ENCODE results near the gene GMDS.

Gene GMDS

GRCh38 chr6:2147766-2148448 lies 97.5 kb downstream of the GMDS start:
- no peak for TF ChIP-seq CTCF (IDR thresholded peaks at IDR 0.05; ENCODE audit: low read depth, low read length)
- H3K4me3 ChIP-seq (ENCODE audit: low read depth, low read length): no peak overlapping the region
- in situ Hi-C loops (cut with HindIII; ENCODE audit: low sequenced_read_pairs): no loop called here
- DNase-seq (ENCODE audit: low read depth, low spot score): peak; percentile 45

DNA sequence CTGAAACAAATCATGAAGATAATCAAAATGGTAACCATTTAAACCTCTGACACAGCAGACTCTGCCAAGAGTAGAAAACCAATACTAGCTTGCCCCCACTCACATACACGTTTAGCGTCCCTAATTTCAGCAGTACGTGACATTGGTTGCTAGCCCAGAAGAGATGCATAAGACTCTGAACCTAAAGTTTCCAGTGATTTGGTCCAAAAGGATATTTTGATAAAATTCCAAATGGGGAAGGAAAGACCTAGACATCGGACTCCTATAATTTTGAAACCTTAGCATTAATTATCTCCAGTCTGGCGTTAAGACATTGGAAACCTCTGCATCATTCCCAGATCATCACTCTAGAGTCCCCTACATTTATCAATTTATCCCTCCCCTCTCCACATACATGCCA lies 98.1 kb downstream of the GMDS start:
- H3K4me3 ChIP-seq (ENCODE audit: low read depth, low read length): no peak overlapping the region
- TF ChIP-seq CTCF (IDR thresholded peaks at IDR 0.05; ENCODE audit: low read depth, low read length): no peak
- in situ Hi-C loops (cut with HindIII; ENCODE audit: low sequenced_read_pairs): no loop called here

DNA sequence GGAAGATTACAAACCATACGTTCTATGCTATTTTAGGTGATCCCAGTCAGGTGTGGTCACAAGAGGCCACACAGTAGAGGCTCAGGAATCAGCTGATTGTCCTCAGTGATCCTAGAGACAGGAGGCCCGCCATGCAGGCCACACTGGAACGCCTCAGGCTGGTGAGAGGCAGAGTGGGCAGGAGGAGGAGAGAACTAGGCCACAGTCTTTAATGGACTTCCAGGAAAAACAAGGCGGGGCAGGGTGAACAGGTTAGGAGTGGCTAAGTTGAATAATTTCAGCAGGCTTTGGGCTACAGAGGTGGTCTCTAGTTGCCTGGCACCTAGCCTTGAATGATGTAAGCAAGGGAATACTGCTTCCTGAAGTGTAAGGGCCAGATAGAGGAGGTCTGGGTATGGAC lies 101.2 kb downstream of the GMDS start:
- no peak for DNase-seq (ENCODE audit: low read depth, low spot score)
- in situ Hi-C loops (cut with HindIII; ENCODE audit: low sequenced_read_pairs): no loop called here
- H3K4me3 ChIP-seq (ENCODE audit: low read depth, low read length): no peak overlapping the region
- no peak for TF ChIP-seq CTCF (IDR thresholded peaks at IDR 0.05; ENCODE audit: low read depth, low read length)

More for the DNA sequence above, 98.1 kb downstream of the GMDS start:
- DNase-seq (ENCODE audit: low read depth, low spot score): no peak

GRCh38 chr6:2141644-2142290 lies 103.6 kb downstream of the GMDS start:
- DNase-seq (ENCODE audit: low read depth, low spot score): no peak
- in situ Hi-C loops (cut with HindIII; ENCODE audit: low sequenced_read_pairs): no loop called here
- no peak overlapping the region for H3K4me3 ChIP-seq (ENCODE audit: low read depth, low read length)
- no peak for TF ChIP-seq CTCF (IDR thresholded peaks at IDR 0.05; ENCODE audit: low read depth, low read length)

- DNase-seq (ENCODE audit: low read depth, low spot score): no peak
- no peak for TF ChIP-seq CTCF (IDR thresholded peaks at IDR 0.05; ENCODE audit: low read depth, low read length)
- no peak overlapping the region for H3K4me3 ChIP-seq (ENCODE audit: low read depth, low read length)
- in situ Hi-C loops (cut with HindIII; ENCODE audit: low sequenced_read_pairs): no loop called here
Measured at GRCh38 chr6:2140438-2141128, 104.8 kb downstream of the GMDS start.

GRCh38 chr6:2135401-2135800 lies 110.0 kb downstream of the GMDS start:
- no peak for DNase-seq (ENCODE audit: low read depth, low spot score)
- in situ Hi-C loops (cut with HindIII; ENCODE audit: low sequenced_read_pairs): no loop called here
- no peak for TF ChIP-seq CTCF (IDR thresholded peaks at IDR 0.05; ENCODE audit: low read depth, low read length)
- no peak overlapping the region for H3K4me3 ChIP-seq (ENCODE audit: low read depth, low read length)
